HG03565 (cell line): ENCODE data around the gene FAM171A1.
"Not testable (repeated sequence)": the region's sequence is repeated elsewhere in the genome, so short reads cannot be mapped to it uniquely, and the experiment has no call there.

Source experiments
- ATAC-seq: cut with Tn5 transposase; IDR thresholded peaks from one replicate; pipeline ENCODE4 v1.9.1; 2021; ENCODE audit warnings: mild to moderate bottlenecking, moderate library complexity; ENCODE audit not compliant: unreplicated experiment

The FAM171A1 gene

DNA sequence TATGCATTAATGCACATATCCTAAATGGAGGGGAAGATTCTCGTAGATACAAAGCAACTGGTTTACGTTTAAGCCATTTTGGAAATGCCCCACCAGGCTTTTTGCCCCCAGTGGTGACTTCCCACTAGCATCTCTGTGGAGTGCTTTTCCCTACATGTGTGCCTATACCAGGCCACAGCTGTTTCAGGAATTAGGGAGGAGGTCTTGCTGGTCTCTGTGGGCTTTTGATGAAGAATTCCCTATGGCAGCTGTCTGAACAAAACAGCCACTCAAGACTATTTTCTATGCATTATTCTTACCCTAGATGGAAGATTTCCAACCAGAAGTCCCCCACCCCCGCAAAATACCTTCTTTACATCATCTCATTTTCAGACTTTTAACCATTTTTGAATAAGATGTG lies 150.6 kb downstream of the FAM171A1 start:
- ATAC-seq: no peak

DNA sequence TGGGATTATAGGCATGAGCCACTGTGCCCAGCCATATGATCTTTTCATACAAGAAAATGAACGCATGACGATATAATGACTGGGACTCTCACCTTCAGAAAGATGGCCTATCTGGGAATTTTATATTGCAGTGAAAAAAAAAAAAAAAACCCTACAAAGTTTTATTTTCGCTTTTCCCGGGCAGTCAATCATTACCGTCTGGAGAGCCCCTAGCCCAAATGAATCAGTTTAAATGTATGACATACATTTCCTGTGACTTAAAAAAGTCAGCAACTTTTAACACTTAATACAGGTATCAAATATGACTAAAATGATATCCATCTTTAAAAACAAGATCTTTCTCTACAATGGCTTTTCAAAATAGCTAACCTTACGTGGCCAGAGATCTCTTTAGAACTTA lies 154.4 kb downstream of the FAM171A1 start:
- ATAC-seq: no peak

DNA sequence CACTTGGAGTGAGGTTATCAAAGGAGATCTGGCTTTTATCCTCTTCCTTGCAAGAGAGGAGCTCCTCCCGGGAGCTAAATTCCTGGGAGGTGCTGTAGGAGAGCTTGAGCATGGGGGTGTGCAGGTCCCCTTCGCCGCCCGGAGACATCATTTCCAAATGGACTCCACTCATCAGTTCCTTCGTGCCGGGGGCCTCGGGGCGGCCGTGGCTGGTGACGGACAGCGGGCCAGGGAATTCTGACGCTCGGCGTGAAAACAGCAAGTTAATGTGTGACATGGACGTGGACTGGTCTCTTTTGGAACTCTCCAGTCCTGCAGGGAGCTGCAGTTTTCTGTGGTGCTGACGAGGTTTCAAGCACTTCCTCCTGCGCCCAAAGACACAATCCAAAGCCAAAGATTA lies 156.9 kb downstream of the FAM171A1 start:
- ATAC-seq: no peak

DNA sequence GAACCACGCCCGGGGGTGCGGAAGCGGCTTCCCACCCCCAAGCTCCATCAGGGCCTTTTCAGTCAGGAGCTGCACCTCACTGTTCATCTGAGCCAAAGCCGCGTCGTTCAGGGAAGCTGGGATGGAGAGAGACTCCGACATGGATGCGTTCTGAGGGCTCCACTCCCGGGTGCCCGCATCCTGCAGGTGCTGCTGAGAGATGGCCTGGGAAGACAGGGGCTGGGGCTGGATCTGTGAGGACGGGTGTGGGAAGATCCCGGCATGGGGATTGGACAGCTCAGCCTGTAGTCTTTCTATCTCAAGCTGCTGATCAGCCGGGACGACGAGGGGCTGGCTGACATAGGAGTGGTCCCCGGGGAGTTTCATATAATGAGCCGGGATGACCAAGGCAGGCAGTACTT lies 157.6 kb downstream of the FAM171A1 start:
- ATAC-seq: no peak

GRCh38 chr10:15211464-15211979 lies 159.6 kb downstream of the FAM171A1 start:
- no peak for ATAC-seq

- no peak for ATAC-seq
Measured at GRCh38 chr10:15210521-15210920, 160.6 kb downstream of the FAM171A1 start.

DNA sequence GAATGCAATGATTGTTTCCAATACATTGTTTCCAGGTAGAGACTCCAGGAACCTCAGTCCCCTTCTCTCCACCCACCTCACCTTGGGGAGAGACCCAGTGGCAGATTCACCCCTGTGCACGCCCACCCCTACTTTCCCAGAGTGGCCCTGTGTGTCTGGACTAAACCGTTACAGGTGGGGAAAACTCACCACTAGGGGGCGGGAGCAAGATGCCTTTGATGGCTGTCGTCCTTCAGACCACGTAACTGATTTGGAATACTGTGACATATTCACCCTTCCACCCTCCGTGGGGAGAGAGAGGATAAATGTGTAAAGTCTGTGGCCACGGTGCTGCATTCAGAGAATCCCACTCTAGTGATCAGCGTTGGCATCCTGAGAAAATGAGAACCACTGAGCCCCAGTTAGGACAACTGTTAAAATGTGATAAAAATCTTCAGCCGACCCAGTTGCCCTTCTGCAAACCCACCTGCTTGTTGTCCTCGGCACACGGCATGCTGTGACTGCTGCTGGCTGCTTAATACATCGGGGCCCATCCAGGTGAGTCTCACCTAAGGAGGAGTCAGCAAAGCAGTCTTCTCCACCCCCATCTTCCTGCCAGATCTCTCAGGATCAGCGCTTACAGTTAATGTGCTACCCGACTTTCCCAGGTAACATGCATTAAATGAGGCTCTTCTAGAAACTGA lies 161.1 kb downstream of the FAM171A1 start:
- no peak for ATAC-seq

DNA sequence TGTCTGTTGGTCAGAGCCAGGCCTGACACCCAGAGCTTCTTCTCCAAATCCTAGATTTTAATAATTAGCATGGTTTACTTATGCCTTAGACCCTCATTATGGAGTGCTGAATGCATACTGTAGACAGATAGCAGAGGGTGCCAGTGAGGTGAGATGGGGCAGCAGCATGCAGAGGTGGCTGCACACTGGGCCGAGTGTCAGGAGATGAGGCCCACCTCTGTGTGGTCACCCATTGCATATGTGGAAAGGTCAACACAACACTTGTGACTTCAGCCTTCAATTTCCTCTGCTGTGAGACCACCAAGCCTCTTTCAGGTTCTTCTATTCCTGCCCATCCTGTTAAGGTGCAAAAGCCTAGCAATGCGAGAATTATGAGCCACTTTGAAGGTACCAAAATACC lies 162.9 kb downstream of the FAM171A1 start:
- ATAC-seq: no peak

GRCh38 chr10:15207410-15207809 lies 163.7 kb downstream of the FAM171A1 start:
- not testable (repeated sequence) for ATAC-seq

- ATAC-seq: no peak
Measured at GRCh38 chr10:15202639-15203038, 168.4 kb downstream of the FAM171A1 start.

DNA sequence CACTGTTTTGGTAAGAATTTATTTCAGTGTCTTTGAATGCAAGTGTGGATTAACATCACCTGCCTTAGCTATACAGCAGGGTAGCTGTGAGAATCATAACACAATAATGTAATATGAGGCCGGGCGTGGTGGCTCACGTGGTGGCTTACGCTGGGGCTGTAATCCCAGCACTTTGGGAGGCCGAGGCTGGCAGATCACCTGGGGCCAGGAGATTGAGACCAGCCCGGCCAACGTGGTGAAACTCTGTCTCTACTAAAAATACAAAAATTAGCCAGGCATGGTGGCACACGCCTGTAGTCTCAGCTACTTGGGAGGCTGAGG lies 168.8 kb downstream of the FAM171A1 start:
- not testable (repeated sequence) for ATAC-seq

DNA sequence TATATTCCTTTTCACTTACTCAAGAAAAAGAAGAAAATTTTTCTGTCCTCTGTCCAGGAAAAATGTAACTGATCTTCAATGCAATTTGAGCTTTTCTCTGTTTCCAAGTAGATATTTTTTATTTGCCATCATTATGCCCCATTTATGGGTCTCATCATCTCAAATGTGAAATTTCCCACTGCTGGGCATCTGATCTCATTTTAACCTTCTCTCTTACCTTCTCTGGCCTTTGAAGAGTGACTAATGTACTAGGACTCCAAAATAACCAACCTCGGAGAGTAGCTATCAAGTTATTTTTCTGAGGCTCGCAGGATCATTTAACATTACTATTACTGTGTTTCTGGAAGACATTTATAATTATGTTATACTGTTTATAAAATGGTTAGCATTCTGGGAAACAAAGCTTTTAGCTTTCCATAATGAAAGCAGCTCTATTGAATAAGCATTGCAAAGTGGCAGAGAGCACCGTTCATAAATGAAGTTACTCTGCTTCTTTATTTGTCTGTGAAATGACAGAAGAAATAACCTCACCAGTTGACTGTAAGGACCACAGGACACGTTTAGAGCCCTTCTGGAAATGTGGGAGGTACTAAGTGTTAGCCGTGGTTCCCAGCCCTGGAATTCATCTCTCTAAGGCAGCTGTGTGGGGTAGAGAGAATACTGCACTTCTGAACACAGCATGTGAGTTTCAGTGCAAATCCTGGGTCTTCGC lies 169.3 kb downstream of the FAM171A1 start:
- ATAC-seq: no peak

DNA sequence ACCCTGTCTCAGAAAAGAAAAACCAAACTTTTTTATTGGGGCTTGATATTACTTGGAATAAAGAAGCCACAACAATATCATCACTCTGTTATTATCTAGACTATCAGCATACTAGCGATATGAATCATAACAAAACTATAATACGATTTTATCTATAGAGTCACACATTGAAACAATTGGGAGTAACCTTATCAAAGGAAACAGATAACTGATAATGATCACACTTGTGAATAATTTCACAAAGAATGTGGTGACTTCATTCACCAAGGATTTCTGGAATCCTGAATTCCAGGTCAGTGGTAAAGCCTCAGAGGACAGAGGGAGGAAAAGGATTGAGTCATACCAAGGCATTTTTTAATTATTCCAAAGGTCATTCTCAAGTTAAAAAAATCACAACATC lies 170.5 kb downstream of the FAM171A1 start:
- ATAC-seq: no peak

GRCh38 chr10:15197911-15198310 lies 173.2 kb downstream of the FAM171A1 start:
- no peak for ATAC-seq

DNA sequence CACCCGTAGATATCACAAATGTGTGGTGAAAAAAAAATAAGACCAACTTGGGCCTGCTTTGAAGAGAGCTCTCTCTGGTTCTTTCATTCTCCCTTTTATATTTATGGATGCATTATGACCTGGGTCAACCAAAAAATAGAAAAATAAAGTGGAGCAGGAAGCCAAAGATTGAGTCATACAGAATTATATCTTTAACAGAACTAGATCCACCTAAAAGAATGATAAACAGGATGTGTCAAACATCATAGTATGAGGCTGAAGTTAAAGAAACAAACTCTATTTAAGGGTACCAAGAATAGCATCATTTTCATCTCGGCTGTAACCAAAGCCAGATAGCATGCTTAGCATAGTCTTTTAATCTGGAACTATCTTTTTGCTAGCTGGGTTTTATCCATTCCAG lies 173.8 kb downstream of the FAM171A1 start:
- ATAC-seq: no peak

GRCh38 chr10:15196021-15196834 lies 174.9 kb downstream of the FAM171A1 start:
- no peak for ATAC-seq

DNA sequence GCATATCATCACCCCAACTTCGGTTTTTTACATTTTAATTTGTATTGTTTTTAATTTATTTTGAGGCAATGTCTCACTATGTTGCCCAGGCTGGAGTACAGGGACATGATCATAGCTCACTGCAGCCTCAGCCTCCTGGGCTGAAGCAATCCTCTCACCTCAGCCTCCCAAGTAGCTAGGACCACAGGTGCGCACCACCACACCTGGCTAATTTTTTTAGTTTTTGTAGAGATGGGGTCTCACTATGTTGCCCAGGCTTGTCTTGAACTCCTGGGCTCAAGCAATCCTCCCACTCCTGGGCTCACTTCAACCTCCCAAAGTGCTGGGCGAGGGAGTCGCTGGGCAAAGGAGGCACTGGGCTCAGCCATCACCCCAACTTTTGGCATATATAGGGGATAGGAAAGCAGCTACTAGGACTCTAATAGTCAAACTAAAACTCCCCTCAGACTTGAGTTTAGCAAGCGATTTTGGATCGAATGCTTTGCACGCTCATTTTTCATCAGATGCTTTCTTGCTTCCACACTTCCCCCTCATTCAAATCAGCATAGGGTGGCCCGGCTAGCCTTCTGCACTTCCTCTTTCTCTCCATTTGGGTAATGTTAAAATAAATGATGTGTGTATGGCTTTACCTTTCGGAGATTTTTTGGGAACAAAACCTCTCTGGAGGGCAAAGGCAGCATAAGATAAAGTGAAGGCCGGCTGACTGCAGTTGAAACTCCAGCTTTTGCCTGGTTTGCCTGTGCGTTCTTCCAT lies 181.8 kb downstream of the FAM171A1 start:
- no peak for ATAC-seq

DNA sequence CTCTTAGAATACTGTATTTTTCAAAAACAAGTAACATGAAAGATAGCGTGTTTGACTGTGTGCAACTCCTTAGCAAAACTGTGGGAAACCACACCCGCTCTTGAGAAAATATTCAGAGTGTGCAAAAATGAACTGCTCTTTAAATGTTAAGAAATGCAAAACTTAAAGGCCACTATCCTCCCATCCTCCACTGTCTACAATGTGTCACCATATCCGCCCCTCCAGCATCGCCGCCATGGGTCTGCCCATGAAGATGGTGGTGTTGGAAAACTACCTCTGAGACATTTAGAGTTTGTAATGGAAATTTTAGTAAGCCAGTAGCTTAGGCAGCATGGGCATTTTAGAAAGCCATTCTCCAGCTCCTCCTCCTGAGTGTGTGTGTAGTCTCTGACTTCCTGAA lies 182.5 kb downstream of the FAM171A1 start:
- no peak for ATAC-seq

DNA sequence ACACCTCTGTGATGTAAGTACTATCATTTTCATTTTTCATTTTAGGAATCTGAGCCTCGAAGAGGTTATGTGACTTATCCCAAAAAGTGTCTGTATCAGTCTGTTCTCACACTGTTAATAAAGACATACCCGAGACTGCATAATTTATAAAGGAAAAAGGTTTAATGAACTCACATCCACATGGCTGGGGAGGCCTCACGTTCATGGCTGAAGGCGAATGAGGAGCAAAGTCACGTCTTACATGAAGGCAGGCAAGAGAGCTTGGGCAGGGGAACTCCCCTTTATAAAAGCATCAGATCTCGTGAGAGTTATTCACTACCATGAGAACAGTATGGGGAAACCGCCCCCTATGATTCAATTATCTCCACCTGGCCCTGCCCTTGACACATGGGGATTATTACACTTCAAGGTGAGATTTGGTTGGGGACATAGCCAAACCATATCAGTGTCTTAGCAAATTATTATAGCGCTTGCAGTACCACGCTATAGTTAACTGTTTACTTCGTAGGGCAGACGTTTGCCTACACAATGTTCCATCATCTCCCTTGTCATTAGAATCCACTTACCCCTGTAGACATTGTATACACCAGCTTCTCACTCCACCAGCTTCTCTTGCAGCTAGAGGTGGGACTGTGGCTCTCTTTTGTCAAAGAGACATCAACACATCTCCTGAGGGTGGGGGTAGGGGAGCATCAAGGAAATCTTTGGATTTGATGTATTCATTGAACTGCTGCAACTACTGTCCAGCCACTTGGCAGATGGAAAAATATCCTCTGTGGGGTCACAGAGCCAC lies 187.2 kb downstream of the FAM171A1 start:
- no peak for ATAC-seq

DNA sequence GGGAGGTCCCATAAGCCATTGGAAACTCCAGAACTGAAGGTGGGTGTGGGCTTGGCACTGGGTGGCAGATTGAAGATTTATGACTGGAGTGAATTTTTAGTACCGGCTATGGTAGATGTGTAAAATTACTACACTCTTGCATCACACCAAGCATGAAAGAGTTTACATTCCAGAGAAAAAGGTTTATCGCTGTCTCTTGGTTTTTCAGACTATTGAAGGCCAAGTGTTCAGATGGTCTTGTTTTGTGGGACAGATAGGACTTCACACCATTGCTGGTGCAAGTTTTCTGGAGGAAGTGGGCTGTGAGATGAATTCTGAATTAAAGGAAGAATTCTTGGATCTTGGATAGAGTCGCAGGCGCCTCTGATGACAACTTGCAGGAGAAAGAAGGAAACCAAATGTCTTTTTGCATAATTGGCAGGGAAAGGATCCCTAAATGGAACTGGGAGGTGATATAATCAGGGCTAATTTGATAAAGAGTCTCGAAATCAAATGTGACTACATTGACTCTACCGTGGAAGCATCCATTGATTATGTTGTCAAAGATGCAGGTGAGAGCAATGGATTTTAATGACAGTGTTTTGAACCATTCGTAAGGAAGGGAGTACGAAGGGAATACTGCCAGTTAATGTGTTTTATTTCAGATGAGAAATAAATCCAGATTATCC lies 188.4 kb downstream of the FAM171A1 start:
- no peak for ATAC-seq
